Measurements from ENCODE around the gene FOXJ2.
A peak's percentile ranks its signal among the peaks of the same experiment; 100 is the strongest.
"Not testable (repeated sequence)": the region's sequence is repeated elsewhere in the genome, so short reads cannot be mapped to it uniquely, and the experiment has no call there.

FOXJ2 gene

GRCh38 chr12:8031017-8031416 lies 1.5 kb upstream of the FOXJ2 start:
- not testable (repeated sequence) for DNase-seq

GRCh38 chr12:8031872-8032241 lies 659 bp upstream of the FOXJ2 start:
- no peak for DNase-seq

- no peak for DNase-seq
These were observed 883 bp downstream of the FOXJ2 start for GRCh38 chr12:8033153-8034044.

GRCh38 chr12:8034802-8035201 lies 2.3 kb downstream of the FOXJ2 start:
- DNase-seq: no peak

- DNase-seq: no peak
These were observed 3.0 kb downstream of the FOXJ2 start for GRCh38 chr12:8035440-8036010.

GRCh38 chr12:8036346-8036745 lies 3.8 kb downstream of the FOXJ2 start:
- DNase-seq: no peak

- DNase-seq: no peak
These were observed 4.6 kb downstream of the FOXJ2 start for GRCh38 chr12:8037046-8037663.

GRCh38 chr12:8037947-8038346 lies 5.4 kb downstream of the FOXJ2 start:
- no peak for DNase-seq

GRCh38 chr12:8038659-8039114 lies 6.2 kb downstream of the FOXJ2 start:
- no peak for DNase-seq

- DNase-seq: no peak
These were observed 8.3 kb downstream of the FOXJ2 start for GRCh38 chr12:8040791-8041190.

- DNase-seq: peak; percentile 40
These were observed 13.7 kb downstream of the FOXJ2 start for GRCh38 chr12:8045952-8046944.

GRCh38 chr12:8047842-8048241 lies 15.3 kb downstream of the FOXJ2 start:
- no peak for DNase-seq

GRCh38 chr12:8048906-8049305 lies 16.4 kb downstream of the FOXJ2 start:
- no peak for DNase-seq

- DNase-seq: no peak
These were observed 18.2 kb downstream of the FOXJ2 start for GRCh38 chr12:8050600-8051250.

- DNase-seq: no peak
These were observed 20.2 kb downstream of the FOXJ2 start for GRCh38 chr12:8052679-8053078.

- no peak for DNase-seq
These were observed 22.3 kb downstream of the FOXJ2 start for GRCh38 chr12:8054816-8055215.

GRCh38 chr12:8057306-8057705 lies 24.8 kb downstream of the FOXJ2 start:
- DNase-seq: no peak

- DNase-seq: no peak
These were observed 25.3 kb downstream of the FOXJ2 start for GRCh38 chr12:8057839-8058238.

- DNase-seq: no peak
These were observed 26.0 kb downstream of the FOXJ2 start for GRCh38 chr12:8058506-8058905.

- DNase-seq: no peak
These were observed 31.6 kb downstream of the FOXJ2 start for GRCh38 chr12:8064131-8064530.

GRCh38 chr12:8065991-8066594 lies 33.6 kb downstream of the FOXJ2 start, which contains the start of gene C3AR1:
Gene C3AR1, minus strand, starts transcription at chr12:8066359. Its CDS starts 6,174 bp downstream, at chr12:8060185.
- DNase-seq: no peak

- no peak for DNase-seq
These were observed 37.1 kb downstream of the FOXJ2 start for GRCh38 chr12:8069582-8069981.

Data from GOT3 (cell line).